NT2/D1 (cell line): ENCODE data around the gene CLASP1.

Experiments
- YY1 ChIP-seq: IDR thresholded peaks from 2 replicates; pipeline ENCODE4 v1.6.1; 2011; ENCODE audit not compliant: insufficient read length, insufficient read depth
- ZNF274 ChIP-seq: IDR thresholded peaks from 2 replicates; pipeline ENCODE4 v1.6.1; 2011; ENCODE audit warnings: mild to moderate bottlenecking, low read depth, low read length

DNA sequence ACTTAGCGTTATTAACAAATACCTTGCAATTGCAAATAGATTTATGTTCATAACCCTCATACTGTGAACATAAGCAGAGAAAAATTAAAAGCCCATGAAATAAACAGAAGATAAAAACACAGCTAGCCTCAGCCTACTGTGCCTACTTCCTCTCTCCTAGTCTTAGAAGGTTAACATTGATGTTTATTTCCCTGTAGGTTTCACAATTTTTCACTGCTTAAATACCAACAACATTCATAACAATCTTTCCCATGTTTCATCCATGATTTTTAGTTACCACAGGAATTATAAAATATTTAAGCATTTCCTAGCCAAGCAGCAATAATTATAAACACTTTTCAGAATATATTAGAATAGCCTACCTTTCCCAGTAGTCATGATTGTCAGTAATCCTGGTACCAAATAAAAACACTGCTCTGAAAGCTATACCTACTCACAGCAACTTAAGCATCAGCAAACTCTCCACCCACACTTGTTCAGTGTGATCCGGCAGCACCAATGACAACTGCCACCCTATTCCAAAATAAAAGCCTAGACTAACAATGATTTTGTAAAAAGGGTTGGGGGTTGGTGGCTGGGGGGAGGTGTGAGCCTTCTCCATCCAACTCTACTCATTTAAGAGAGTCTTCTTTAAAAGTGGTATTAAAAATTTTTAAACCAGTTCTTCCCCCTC, 159.2 kb downstream of the CLASP1 start:
- TF ChIP-seq YY1 (no peak), ZNF274 (no peak)
